GM18867 (cell line): Measurements from ENCODE around the gene MYOG.

Experiments used
- ATAC-seq: cut with Tn5 transposase; IDR thresholded peaks from one replicate; pipeline ENCODE4 v1.9.1; 2021; ENCODE audit warnings: mild to moderate bottlenecking, moderate library complexity; ENCODE audit not compliant: unreplicated experiment

MYOG gene

DNA sequence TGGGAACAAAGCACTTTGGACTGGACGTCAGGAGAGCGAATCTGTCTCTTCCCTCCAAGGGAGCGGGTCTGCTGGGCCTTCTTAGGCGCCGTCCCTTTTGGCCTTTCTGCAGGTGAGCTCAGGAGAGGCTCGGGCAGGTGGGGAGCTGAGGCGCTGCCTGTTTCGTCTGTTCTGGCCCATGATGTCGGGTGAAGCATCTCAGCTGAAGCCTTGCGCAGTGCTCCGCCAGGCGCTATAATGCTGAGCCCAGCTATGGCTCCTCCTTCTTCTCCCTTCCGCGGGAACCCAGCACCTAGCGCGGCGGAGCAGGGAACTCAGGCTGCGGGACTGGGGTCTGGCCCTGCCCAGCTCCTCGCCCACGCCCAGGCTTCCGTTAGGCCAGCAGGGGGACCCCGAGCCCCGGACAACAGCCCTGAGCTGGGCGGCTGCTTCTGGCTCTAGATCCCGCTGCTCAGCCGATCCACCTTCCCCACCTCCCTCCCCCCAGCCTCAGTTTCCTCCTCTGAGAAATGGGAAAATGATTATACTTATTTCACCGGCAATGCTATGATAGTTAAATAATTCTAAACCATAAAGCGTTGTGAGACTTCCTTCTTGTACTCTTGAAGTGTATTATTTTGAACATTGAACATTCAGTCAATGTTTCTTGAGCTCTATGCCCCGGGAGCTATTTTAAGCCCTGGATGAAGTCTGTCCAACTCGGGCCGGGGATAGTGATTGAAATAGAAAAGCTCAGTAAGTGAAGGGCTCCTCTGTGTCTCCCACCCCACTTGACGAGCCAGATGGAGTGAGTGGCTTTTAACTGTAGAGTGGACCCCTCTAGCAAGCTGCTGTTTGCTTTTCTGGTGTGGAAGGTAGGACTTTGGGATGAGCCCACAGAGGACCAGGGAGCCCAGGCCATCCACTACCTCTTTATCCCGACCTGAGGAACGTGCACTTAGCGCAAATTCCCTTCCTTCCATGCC is 32.1 kb upstream of the MYOG start:
- ATAC-seq, result no peak

DNA sequence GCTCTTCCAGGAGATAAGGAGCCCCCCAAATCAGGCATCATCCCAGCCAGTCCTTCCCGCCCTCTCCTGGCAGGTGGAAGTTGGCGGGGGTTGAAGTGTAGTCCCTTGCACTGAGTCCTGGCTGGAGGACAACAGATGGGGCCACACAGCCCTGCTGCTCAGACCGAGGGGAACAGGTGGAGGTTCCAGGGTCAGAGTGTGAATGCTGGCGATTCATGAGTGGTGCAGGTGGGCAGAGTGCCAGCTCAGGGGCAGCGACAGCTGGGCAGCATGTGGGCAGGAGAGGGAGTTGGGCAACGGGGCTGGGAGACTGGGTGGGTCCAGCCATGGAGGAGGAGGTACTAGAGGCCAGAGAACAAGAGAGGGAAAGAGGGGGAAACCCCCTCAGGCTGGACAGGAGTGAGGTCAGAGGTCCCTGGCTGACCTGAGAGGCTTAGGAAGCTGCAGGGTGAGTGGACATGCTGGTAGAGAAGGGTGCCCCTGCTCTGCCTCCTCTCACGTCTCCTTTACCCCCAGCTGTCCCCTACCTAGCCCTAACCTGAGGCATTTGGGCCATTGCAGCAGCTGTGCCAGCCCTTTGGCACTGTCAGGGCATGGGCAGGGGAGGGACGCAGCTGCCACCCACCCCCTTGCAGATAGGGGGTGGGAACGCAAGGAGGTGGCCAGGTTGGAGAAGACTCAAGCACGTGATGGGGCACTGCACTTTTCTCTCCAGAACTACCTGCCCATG is 30.4 kb upstream of the MYOG start:
- no peak for ATAC-seq

DNA sequence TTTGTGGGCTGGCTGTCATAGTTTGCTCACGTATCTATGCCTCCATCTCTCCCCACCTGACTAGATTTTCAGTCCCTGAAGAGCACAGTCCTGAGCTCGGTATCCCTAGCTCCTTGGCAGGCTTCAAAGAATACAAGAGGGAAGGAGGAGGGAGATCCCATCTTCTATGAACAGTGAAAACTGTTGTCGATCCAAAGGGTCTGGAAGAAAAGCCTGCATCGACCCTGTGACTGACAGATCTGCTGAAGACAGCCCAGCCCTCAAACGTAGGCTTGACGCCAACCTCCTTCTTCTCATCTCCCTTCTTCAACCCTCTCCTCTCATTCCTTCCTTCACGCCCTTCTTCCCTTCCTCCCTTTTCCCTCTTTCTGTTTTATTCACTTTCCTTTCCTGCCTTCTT is 28.4 kb upstream of the MYOG start:
- ATAC-seq, result no peak

DNA sequence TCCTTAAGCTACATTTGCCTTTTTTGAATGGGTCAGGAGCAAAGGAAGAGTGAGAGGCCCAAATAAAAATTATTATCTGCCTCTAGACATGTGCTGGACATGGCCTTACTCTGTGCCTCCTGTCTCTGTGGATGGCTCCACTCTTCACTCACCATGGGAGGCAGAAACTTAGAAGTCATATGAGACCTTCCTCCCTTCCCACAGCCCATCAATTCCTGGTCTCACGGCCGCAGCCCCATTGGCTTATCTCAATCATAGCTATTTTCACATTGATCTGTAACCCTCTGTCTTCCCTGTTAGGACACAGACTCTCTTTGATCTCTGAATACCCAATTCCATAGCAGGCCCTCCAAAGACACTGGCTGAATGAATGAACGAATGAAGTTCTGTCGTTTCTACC is 27.5 kb upstream of the MYOG start:
- no peak for ATAC-seq

DNA sequence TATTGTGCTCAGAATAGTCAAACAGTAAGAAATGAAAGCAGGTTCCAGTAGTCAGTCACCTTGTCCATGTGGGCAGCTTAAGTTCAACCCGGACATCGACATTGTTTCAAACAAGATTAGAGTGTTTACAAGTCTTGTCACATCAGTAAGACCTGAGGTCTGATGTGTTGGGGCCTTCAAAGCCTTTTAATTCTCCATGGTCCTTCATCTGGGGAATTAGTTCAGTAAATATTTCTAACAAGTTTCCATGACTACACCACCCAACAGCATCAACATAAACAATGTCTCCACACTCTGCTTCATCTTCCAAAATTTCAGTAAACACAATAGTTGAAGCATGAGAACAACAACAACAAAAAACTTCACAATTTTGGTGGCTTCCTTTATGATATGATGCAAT is 26.7 kb upstream of the MYOG start:
- no peak for ATAC-seq

DNA sequence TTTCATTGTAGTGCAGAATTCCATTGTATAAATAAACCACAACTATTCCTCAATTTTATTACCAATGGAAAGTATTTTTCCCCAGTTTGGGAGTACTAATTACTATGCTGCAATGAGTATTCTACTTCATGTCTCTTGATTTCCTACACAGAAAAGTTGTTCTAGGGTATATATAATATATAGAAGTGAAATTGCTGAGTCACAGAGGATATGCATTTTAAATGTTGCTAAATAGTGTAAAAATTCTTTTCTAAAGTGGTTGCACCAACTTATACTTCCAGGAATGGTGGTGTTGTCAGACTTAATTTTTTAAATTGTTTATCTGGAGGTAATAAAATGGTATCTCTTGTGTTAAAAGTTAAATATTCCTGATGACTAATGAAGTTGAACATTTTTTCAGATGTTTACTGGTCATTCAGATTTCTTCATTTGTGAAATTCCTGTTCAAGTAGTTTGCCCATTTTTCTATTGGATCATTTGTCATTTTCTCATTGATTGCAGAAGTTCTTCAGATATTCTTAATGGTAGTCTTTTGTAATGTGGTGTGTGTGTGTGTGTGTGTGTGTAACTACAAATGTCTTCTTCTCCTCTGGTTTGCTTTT is 19.1 kb upstream of the MYOG start:
- no peak for ATAC-seq

DNA sequence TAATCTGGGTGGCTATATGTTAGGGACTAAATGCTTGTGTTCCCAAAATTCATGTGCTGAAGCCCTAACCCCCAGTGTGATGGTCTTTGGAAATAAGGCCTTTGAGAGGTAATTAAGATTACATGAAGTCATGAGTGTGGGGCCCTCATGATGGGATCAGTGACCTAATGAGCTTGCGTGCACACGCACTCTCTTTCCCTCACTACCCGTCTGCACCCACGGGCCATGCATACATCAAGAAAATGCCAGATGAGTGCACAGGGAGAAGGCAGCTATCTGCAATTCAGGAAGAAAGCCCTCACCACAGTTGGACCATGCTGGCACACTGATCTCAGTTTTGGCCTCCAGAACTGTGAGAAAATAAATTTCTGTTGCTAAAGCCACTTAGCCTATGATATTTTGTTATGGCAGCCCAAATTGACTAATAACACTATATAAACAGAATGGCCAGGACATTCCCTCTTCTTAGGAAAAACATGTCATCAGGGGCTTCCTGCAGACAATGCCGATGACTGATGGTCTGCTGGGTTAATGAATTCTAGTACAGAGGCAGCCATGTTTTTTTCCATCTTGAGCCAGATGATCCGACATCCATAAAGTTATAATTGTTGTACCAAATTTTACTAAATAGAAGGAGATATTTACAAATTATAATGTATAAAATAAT is 18.1 kb upstream of the MYOG start:
- no peak for ATAC-seq

DNA sequence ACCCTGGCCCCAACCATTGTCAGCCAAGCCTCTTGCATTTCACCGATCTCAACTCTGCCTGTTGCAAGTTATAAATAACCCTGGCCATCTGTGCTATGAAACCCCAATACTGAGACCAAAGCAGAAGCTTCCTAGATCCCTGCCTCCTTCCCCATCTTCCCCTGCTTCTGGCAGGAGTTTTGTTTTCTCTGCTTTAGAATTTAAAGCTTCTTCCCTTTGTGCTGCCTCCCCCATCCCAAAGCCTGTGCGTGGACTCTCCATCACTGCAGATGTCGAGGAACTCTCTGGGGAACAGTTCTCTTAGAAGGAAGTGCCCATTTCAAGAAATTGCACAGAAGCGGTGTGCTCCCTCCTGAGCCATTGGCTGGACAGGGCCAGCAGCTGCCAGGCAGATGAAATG is 17.4 kb upstream of the MYOG start:
- no peak for ATAC-seq

DNA sequence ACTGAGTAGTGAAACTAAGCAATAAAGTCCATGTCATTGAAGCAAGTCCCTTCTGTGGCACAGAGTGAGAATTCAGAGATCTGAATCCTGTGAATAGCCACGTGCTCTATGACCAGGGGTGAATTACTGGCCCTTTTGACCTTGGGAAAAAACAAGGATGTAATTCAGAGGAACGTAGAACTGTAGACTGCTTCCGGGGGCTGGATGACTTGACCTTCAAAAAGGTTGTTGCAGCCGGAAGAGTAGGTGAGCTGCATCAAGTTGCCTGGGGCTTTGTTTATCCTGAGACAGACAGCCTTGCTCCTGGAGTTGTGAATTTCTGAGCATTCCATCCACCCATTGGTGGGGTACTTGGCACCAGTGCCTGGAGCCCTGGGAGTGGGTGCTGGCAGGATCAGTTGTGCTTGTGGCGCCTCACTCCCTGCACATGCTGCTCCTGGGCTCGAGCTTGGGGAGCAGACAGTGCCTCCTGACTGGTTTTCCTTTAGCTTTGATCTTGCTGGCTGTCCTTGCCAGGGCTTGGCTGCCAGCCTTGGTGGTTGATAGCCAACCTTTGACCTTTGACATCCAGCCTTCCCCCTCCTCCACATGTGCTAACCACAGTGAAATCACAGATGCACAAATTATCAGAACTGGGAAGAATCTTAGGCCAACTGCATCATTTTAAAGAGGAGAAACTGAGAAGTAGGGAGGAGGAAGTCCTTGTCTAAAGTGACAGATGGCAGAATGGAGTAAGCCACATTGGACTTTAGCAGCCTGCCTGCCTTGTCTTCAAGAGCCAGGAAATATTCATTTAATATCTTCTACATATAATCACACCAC is 16.2 kb upstream of the MYOG start:
- ATAC-seq, result no peak

DNA sequence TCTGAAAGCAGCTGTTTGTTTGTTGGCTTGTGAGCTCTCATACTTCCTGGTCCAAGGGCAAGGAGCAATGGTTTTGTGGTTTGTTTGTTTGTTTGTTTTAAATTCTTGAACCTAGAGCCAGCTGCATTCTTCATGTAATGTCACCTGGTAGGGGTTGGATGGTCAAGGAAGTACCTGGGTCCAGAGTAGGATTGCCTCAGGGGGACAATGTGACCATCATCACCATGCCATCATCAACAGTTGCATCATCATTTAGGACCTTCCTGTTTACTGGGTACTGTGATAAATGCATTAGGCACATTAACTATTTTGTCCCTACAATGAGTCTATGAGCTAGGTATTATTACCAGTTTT is 14.7 kb upstream of the MYOG start:
- no peak for ATAC-seq

DNA sequence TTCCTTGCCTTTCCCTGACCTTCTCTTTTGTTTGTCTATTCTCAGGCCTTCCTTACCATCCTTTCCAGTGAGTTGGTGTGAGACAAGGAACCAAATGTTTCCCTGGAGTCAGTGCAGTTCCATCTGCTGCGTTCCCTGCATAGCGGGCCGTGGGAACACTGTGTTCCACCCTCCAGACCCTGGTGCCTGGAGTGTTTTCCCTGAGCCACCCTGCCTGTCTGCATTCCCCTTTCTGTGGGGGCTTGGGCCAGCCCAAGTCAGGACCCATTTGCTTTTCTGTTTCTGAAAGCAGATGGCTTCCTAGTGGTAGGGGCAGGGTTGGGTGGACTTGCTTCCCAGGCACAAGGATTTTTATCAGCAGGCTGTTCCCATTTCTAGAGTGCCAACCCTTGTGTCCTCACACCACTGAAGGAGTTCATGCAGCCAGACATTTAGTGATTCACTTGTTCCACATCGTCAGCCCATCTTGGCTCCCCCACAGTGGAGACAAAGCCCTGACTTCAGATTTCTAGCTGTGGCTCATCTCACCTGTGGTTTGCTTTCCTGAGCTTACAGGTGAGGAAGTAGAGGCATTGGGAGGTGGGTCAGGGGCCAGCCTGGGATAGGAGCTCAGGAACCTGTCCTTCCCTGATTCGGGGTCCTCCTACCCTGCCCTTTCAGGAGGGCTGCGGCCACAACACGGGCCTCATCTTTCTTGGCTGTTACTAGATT is 14.1 kb upstream of the MYOG start:
- no peak for ATAC-seq

DNA sequence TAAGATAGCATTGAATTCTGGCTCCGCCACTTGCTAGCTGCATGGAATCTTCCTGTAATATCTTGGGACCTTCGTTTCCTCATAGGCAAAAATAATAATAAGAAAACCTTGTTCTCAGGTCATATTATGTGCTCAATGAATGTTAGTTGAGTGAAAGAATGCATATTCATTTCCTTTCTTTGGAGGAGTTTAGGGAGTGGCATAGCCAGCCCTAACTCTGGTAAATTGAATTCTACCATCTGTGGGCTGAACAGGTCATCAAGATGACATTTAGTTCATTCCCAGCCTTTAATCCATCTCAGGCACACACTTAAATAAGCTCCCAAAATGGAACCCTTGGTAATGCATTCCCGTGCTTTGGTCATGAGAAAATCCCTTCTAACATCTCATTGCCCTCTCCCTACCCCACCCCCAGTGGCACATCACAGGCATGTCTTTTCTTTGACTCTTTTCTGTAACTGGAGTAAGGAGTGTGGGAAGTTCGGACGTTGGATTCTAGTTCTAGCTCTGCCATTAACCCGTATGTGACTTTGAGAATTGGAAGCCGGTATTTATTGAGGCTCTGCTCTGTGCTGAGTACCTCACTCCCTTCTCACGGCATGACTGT is 13.2 kb upstream of the MYOG start:
- ATAC-seq, result no peak

DNA sequence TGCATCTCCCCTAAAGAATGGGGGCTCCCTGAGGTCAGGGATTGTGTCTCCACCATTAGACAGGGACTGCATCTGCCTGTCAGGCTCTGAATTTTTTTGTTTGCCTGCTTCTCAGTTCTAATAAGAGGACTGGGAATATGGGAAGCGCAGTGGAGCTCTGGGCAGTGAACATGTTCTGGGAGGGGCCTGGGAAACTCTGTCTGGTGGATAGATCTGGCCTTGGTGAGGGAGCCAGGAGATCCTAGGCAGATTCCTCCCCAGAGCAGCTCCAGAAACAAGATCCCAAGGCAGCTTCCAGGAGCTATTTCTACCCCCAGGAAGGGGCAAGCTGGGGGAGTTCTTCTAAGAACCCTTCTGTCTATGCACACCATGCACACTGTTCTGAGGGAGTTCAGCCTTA is 12.6 kb upstream of the MYOG start:
- no peak for ATAC-seq

DNA sequence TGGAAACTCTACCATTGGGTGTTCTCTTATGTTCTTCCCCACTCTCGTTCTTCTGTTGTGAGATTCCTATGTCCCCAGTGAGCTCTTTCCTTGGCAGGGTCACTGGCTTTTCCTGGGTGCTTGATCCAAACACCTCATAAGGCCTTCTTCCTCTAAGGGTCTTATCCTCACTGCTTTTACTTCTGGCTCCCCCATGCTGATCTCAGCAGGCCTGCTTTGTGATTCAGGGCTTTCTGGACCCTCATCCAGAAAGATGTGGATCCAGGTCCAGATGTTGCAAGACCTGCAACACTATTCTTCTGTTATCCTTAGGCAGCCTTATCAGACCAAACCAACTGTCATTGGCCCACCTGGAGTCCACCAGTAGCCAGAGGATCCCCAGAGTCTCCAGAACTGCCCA is 11.2 kb upstream of the MYOG start:
- no peak for ATAC-seq

DNA sequence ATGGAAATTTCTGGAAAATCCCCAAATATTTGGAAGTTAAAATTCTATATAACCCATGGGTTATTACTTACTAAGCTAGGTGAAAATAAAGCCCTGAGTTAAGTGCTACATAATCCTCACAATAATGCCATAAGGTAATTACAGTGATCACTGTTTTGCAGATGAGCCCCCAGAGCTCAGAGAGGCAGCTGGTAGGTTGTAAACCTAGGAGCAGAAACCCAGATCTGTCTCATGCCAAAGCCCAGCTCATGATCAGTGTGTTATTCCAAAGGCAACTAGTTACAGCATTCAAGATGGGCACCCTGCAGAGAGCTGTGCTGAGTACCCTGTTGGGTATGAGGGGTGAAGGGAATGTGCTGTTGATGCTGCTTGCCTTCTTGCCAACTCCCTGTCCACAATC is 10.8 kb upstream of the MYOG start:
- no peak for ATAC-seq

DNA sequence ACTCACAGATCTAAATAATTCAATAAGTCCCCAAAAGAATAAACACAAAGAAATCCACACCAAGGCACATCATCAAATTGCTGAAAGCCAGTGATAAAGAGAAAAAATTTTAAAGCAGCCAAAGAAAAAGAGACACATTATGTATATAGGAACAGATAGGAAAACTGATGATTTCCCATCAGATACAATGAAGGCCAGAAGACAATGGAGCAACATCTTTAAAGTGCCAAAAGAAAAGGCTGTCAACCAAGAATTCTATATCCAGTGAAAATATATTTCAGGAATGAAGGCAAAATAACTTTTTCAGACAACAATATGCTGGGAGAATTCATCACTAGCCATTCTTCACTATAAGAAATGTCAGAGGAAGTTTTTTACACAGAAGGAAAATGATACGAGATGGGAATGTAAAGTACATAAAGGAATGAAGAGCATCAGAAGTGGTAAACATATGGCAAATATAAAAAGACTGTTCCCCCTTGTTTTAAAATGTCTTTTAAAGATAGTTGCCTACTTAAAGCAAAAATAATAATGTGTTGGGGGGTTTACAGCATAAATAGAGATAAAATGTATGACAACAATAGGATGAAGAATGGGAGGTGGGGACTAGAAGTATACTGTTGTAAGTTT is 9.4 kb upstream of the MYOG start:
- no peak for ATAC-seq

DNA sequence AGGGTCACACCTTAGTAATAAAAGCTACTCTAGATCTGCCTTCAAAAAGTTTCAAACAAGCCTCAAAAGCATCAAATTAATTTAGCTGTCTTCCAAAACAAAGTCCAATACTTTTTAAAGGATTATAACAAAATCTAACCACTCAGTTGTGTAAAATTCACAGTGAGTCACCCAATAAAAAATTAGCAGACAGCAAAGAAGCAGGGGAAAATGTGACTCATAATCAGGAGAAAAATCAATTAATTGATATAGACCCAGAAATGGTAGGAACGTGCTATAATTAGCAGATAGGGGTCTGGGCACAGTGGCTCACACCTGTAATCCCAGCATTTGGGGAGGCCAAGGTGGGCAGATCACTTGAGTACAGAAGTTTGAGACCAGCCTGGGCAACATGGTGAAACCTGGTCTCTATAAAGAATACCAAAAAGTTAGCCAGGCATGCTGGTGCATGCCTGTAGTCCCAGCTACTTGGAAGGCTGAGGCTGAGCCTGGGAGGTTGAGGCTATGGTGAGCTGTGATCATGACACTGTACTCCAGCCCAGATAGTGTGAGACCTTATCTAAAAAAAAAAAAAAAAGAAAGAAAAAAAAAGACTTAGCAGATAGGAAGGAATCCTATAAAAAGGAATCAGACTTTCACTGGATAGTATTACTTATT is 8.1 kb upstream of the MYOG start:
- no peak for ATAC-seq

DNA sequence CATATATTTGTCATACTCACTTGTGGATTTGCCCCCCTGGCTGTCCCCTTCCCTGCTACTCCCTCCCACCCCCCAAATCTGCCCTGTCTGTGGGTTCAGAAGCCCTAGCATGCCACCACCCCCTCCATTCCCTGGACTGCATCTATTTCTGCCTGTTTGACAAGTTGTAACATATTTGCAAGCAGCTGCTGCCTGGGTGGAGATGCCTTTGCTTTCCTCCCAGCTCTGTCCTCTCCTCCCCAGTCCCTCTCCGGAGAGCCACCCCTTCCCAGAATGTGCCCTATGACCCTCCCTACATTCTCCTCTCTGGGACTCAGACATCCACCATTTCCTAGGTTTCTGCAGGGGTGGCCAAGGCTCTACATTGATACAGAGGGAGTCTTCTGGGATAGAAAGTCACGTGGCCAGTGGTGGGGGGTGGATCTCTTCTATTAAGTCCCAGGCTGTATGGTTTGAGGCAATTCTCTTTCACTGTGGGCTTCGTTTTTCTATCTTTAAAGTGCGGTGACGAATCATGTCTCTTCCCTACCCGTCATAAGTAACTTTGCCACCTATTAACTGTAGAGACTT is 6.0 kb upstream of the MYOG start:
- no peak for ATAC-seq
